GM12878 (cell line): ENCODE results near the gene HSD11B1. TPM values are rescaled to one million over a fixed set of nuclear protein-coding genes. Genes with fewer than 3 reads are reported as not detected.

Experiments used
- ATAC-seq: fragments of 200-7000 bp; cut with Tn5 transposase; 3 replicates; pipeline ENCODE4 v1.9.1; 2020; ENCODE audit warnings: mild to moderate bottlenecking, moderate library complexity
- BruUV-seq: library from RNA; stranded (reverse); fragments of 400-500 nt; replicated peaks from 2 replicates; lab custom pipeline; 2021; lab: Mats Ljungman, UMichigan
- CTCF ChIA-PET: fragments of 300-600 bp; sonication (Branson Sonifier 250); formaldehyde crosslinking; extraction: SDS; loops from one replicate; lab custom pipeline; 2021; ENCODE audit warnings: inconsistent platforms; lab: Yijun Ruan, JAX
- POLR2A ChIA-PET: fragments of 350-600 bp; formaldehyde crosslinking; extraction: SDS; loops from one replicate; lab custom pipeline; 2021; ENCODE audit warnings: inconsistent platforms; lab: Charles Lee
- RAD21 ChIA-PET: fragments of 300-600 bp; sonication (Branson Sonifier 250); formaldehyde crosslinking; loops from one replicate; lab custom pipeline; 2023; ENCODE audit warnings: antibody characterized with exemption; ENCODE audit not compliant: unreplicated experiment; lab: Charles Lee
- SMC1A ChIA-PET: fragments of 300-600 bp; sonication (Branson Sonifier 250); formaldehyde crosslinking; loops from one replicate; lab custom pipeline; 2023; ENCODE audit not compliant: unreplicated experiment, uncharacterized antibody; lab: Charles Lee
- DNase-seq: peaks from one replicate; pipeline ENCODE4 v3.0.0-alpha.2; 2011; ENCODE audit warnings: low read depth, low spot score
- FAIRE-seq: peaks from 3 replicates; lab custom pipeline; 2011; peaks lifted over from hg19 to GRCh38; lab: Jason Lieb, UNC
- H2AFZ ChIP-seq: 2 replicates; pipeline ENCODE4 v1.6.0; 2011; ENCODE audit warnings: low read depth, low read length, control low read depth; ENCODE audit not compliant: control insufficient read depth
- H3K27ac ChIP-seq: 2 replicates; pipeline ENCODE4 v1.5.1; 2011; ENCODE audit warnings: control low read depth; ENCODE audit not compliant: control insufficient read depth, insufficient read depth
- H3K27me3 ChIP-seq, 2 experiments: replicated peaks in 1 of 2; 2 replicates each; pipeline versions ENCODE4 v1.6.0 to v1.6.1; 2011; ENCODE audit warnings: low read length in 1 of 2; ENCODE audit not compliant: control insufficient read depth in 2 of 2, insufficient read depth in 2 of 2
- H3K36me3 ChIP-seq, 2 experiments: 2 replicates each; pipeline ENCODE4 v1.5.1; 2011; ENCODE audit warnings: low read length in 1 of 2; ENCODE audit not compliant: control insufficient read depth in 2 of 2, insufficient read depth in 2 of 2
- H3K4me1 ChIP-seq: 2 replicates; pipeline ENCODE4 v1.6.1; 2011; ENCODE audit warnings: mild to moderate bottlenecking, low read length, moderate library complexity, mixed read lengths; ENCODE audit not compliant: control insufficient read depth, insufficient read depth
- H3K4me2 ChIP-seq: 2 replicates; pipeline ENCODE4 v1.6.0; 2011; ENCODE audit warnings: control low read depth; ENCODE audit not compliant: control insufficient read depth, insufficient read depth
- H3K4me3 ChIP-seq: fragments of 200-600 bp; sonication (generic); 2 replicates; pipeline ENCODE4 v1.5.1; 2016
- H3K79me2 ChIP-seq: 2 replicates; pipeline ENCODE4 v1.6.0; 2011; ENCODE audit warnings: low read length; ENCODE audit not compliant: control insufficient read depth, insufficient read depth
- H3K9ac ChIP-seq: 2 replicates; pipeline ENCODE4 v1.8.0; 2011; ENCODE audit warnings: low read length, control low read depth, mixed read lengths; ENCODE audit not compliant: control insufficient read depth, insufficient read depth
- H3K9me3 ChIP-seq: replicated peaks from 3 replicates; pipeline ENCODE4 v1.5.1; 2011; ENCODE audit warnings: mild to moderate bottlenecking, low read length; ENCODE audit not compliant: control insufficient read depth, insufficient read depth
- H4K20me1 ChIP-seq: 2 replicates; pipeline ENCODE4 v1.6.0; 2011; ENCODE audit not compliant: control insufficient read depth, insufficient read depth
- ATF7 ChIP-seq: fragments of 450-650 bp; IDR thresholded peaks from 2 replicates; pipeline ENCODE4 v1.6.1; 2016; ENCODE audit warnings: low read depth, mild to moderate bottlenecking
- EGR1 ChIP-seq, 2 experiments: IDR thresholded peaks; 1 replicate in 1 of 2; 2 replicates in 1 of 2; pipeline ENCODE4 v1.6.1; 2011 to 2012; ENCODE audit warnings: low read depth in 2 of 2, low read length in 2 of 2, borderline replicate concordance in 1 of 2, mild to moderate bottlenecking in 1 of 2, moderate library complexity in 1 of 2
- IKZF1 ChIP-seq: fragments of 450-650 bp; conservative IDR thresholded peaks from 2 replicates; pipeline ENCODE4 v1.6.1; 2017; ENCODE audit warnings: antibody characterized with exemption, mild to moderate bottlenecking
- KAT2A ChIP-seq: conservative IDR thresholded peaks from 2 replicates; pipeline ENCODE4 v1.6.1; 2011; ENCODE audit warnings: low read depth, low read length; ENCODE audit not compliant: control insufficient read depth
- KLF5 ChIP-seq: fragments of 450-650 bp; IDR thresholded peaks from 2 replicates; pipeline ENCODE4 v1.6.1; 2014; ENCODE audit warnings: mild to moderate bottlenecking; ENCODE audit not compliant: partially characterized antibody
- MEF2A ChIP-seq: IDR thresholded peaks from 2 replicates; pipeline ENCODE4 v1.6.1; 2011; ENCODE audit warnings: low read depth, mild to moderate bottlenecking, low read length, moderate library complexity; ENCODE audit not compliant: insufficient read depth
- MEF2B ChIP-seq: fragments of 450-650 bp; IDR thresholded peaks from 2 replicates; pipeline ENCODE4 v1.6.1; 2018; ENCODE audit warnings: mild to moderate bottlenecking, moderate library complexity; ENCODE audit not compliant: partially characterized antibody, poor library complexity, severe bottlenecking
- MTA2 ChIP-seq: fragments of 450-650 bp; IDR thresholded peaks from 2 replicates; pipeline ENCODE4 v1.6.1; 2016; ENCODE audit warnings: low read depth, mild to moderate bottlenecking, moderate library complexity
- NFIC ChIP-seq: IDR thresholded peaks from 2 replicates; pipeline ENCODE4 v1.6.1; 2012; ENCODE audit warnings: low read depth, mild to moderate bottlenecking, inconsistent platforms, low read length, moderate library complexity
- WGBS: methylation state at CpG from one replicate; pipeline ENCODE4 v1.1.6; 2016; ENCODE audit warnings: low lambda C conversion rate; ENCODE audit not compliant: insufficient replicate concordance, insufficient coverage; ENCODE audit errors: missing lambda C conversion rate; 5-methylcytosine and 5-hydroxymethylcytosine counted together
- in situ Hi-C: fragments of 300-500 bp; cut with MboI; formaldehyde crosslinking; loops from 9 replicates; pipeline ENCODE4 v1.14.3; 2018; ENCODE audit warnings: mixed read lengths
- intact Hi-C: fragments of 100-400 bp; cut with micrococcal nuclease; formaldehyde crosslinking; loops from one replicate; pipeline ENCODE4 v1.14.2; 2022; ENCODE audit not compliant: unreplicated experiment
- polyA plus RNA-seq, 11 experiments: library from polyadenylated mRNA; depleted of rRNA in 4 of 11; unstranded in 6 of 11; stranded (reverse) in 5 of 11; fragments of >200 nt; fragmentation: Nextera tagmentation in 4 of 11; fragmentation: Illumina TruSeq in 1 of 11; extraction: Ambion mirVana in 4 of 11; extraction: Trizol in 1 of 11; gene quantifications; 1 replicate in 1 of 11; 2 replicates in 10 of 11; pipeline versions ENCODE4 v1.2.1 to v1.2.3, GENCODE V29; 2011 to 2016; ENCODE audit warnings: inconsistent platforms in 2 of 11, missing spikeins in 2 of 11, low read depth in 1 of 11
- total RNA-seq, 4 experiments: library from RNA; depleted of rRNA in 3 of 4; stranded (reverse); fragments of >200 nt in 3 of 4; fragmentation: Illumina TruSeq in 1 of 4; extraction: Trizol in 1 of 4; gene quantifications; 2 replicates each; pipeline versions ENCODE4 v1.2.1 to v1.2.3, GENCODE V29; 2013 to 2021

The HSD11B1 gene
- total and polyA plus RNA-seq, 10 of the 15 experiments (the other 5 are each of a cell fraction or from before 2014, with no cell fraction given) = 0.04 to 0.27 (median 0.15) TPM; not detected in 7

DNA sequence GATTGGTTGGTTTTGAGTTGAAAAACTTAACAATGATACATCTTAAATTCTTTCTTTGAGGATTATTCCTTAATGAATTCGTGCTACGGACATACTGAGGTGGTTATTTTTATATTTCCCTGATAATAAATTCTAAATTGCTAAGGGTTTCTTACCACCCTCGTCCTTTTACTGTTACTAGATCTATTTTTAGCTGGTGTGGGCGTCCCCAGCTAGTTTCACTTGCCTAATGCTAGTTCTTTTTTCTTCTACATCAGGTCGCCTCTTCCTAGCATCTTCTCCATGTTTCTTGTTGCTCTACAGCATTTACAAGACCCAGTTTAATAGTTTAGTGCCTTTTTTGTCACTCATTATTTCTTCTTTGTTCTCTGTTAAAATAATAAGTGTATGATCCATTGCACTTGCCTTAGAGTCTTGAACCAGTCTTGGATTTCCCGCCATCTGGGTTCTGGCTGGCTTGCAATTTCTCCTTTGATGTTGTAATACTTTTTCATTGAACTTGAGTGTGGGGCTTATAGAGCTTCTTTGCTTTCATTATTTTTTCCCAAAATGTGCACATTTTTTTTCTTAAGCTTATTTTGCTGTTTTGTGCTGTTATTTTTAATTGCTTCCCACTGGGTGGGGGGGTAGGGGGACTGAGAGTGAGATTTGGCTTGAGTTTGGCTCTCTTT, 677 bp upstream of the HSD11B1 start:
- Histone ChIP-seq H3K27me3 (no peaks in the 10 kb centered on the region), H3K79me2 (no peaks in the 10 kb centered on the region), H3K4me3 (no peak overlapping the region), H4K20me1 (no peaks in the 10 kb centered on the region), H3K27ac (no peak overlapping the region), H2AFZ (no peak overlapping the region), H3K4me1 (peaks cover 3% of the 10 kb centered on the region; the same call in 1 of the 2 replicates), H3K4me2 (peak overlapping the region; percentile 53), H3K9ac (no peak overlapping the region), H3K36me3 (no peaks in the 10 kb centered on the region), H3K9me3 (no peaks in the 10 kb centered on the region)
- in situ Hi-C loops = no loop called here
- no peak for FAIRE-seq
- CTCF ChIA-PET = interaction anchor here (0.6 to 4.6 kb wide), 13 partner anchors 10 to 138 kb away, joined by 3 to 27 read pairs (median 3); no protein-coding TSS in a partner anchor
- SMC1A ChIA-PET = interaction anchor here (0.6 to 2.3 kb wide), 15 partner anchors 14 to 183 kb away, joined by 3 to 10 read pairs (median 4); partner anchors contain the start of gene G0S2
- TF ChIP-seq EGR1 (IDR thresholded peaks at IDR 0.05; ENCODE audit: borderline replicate concordance in 1 of 2, low read depth in 2 of 2, low read length in 2 of 2) (peak in 1 of 2 experiments; percentile 35; a peak in 1 of 3 replicates), IKZF1 (0 out of 2 replicates have a peak, but pooled peaks have one; percentile 25), MTA2 (0 out of 2 replicates have a peak, but pooled peaks have one; percentile 17), ATF7 (peak; percentile 16; the same call in 1 of the 2 replicates), NFIC (0 out of 2 replicates have a peak, but pooled peaks have one; percentile 10), KLF5 (no peak), MEF2B (peak; percentile 67), MEF2A (peak; percentile 94), KAT2A (no peak)
- POLR2A ChIA-PET = interaction anchor here (0.6 to 1.2 kb wide), 2 partner anchors 40 to 81 kb away, joined by 3 read pairs; no protein-coding TSS in a partner anchor
- intact Hi-C loops = no loop called here
- peak; percentile 55 for ATAC-seq
- RAD21 ChIA-PET = interaction anchor here (0.6 to 2.5 kb wide), 13 partner anchors 11 to 129 kb away, joined by 3 to 11 read pairs (median 3); no protein-coding TSS in a partner anchor
- no peak for DNase-seq
- no TSS peak for BruUV-seq
- WGBS = 17% methylated on average over 6 of the region's 6 CpGs
